ENCODE results near the gene CASS4. TPM values are rescaled to one million over a fixed set of nuclear protein-coding genes. Genes with fewer than 3 reads are reported as not detected.
A peak's percentile ranks its signal among the peaks of the same experiment; 100 is the strongest.

CASS4 gene
- total RNA-seq, 2 donors from 2014 or later, result not detected

DNA sequence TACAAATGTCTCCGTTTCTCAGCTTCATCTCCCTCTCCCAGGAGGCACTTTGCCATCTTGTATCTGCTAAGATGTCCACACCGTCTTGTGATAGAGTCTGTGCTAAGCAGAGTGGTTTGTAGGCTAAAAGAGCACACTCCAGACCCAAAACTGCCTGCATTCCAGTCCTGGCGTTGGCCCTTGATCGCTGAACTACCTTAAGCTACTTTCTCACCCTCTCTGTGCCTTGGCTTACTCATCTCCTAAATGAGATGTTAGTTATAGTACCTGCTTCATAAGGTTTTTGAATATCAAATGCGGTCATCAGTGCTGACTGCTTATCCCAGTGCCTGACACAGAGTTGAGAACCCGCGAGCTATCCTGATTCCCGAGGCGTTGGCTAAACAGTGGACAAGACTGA, 14.0 kb downstream of the CASS4 start:
- Mint-ChIP-seq H3K27ac (no peak overlapping the region), H3K9me3 (no peaks in the 10 kb centered on the region), H3K36me3 (ENCODE audit: low read depth) (no peaks in the 10 kb centered on the region), H3K4me3 (no peak overlapping the region), H3K4me1 (peaks cover 8% of the 10 kb centered on the region), H3K27me3 (ENCODE audit: insufficient read depth) (peaks cover 56% of the 10 kb centered on the region)
- H3K9ac ChIP-seq (ENCODE audit: extremely low read depth, low read length, poor library complexity, severe bottlenecking), result no peak overlapping the region
- WGBS, 2 experiments (ENCODE audit: insufficient coverage in 1 of 2, insufficient read length in 1 of 2), result 92 to 97% methylated on average over 7 to 9 of the region's 9 CpGs
- no peaks in the 10 kb centered on the region for H3K36me3 ChIP-seq (ENCODE audit: control insufficient read depth, insufficient read depth, low read length)
- no peaks in the 10 kb centered on the region for H3K27me3 ChIP-seq (ENCODE audit: control insufficient read depth, insufficient read depth, low read length, poor library complexity, severe bottlenecking)
- no peak overlapping the region for H3K27ac ChIP-seq (ENCODE audit: low read depth, low read length)
- H3K4me3 ChIP-seq (ENCODE audit: low read length), result no peak overlapping the region
- DNase-seq, result no peak
- no peaks in the 10 kb centered on the region for H3K9me3 ChIP-seq (ENCODE audit: control insufficient read depth, low read length)
- H3K4me1 ChIP-seq (ENCODE audit: control insufficient read depth, insufficient read depth, low read length), result peaks cover 5% of the 10 kb centered on the region
- TF ChIP-seq, protein P1, sequence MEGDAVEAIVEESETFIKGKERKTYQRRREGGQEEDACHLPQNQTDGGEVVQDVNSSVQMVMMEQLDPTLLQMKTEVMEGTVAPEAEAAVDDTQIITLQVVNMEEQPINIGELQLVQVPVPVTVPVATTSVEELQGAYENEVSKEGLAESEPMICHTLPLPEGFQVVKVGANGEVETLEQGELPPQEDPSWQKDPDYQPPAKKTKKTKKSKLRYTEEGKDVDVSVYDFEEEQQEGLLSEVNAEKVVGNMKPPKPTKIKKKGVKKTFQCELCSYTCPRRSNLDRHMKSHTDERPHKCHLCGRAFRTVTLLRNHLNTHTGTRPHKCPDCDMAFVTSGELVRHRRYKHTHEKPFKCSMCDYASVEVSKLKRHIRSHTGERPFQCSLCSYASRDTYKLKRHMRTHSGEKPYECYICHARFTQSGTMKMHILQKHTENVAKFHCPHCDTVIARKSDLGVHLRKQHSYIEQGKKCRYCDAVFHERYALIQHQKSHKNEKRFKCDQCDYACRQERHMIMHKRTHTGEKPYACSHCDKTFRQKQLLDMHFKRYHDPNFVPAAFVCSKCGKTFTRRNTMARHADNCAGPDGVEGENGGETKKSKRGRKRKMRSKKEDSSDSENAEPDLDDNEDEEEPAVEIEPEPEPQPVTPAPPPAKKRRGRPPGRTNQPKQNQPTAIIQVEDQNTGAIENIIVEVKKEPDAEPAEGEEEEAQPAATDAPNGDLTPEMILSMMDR (conservative IDR thresholded peaks at IDR 0.05), result no peak

DNA sequence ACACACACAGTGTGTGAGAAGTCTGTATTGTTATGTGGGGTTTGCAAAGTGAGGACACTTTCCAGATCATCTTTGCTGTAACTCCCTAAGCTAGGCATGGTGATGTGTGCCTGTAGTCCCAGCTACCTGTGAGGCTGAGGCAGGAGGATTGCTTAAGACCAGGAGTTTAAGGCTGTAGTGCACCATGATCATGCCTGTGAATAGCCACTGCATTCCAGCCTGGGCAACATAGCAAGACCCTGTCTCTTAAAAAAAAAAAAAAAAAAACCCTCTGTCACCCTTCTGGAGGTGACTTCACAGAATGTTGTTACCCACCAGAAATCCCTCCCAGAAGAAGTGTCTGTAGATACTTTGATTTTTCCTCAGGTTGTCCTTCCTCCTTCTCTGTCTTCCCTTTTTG, 14.9 kb downstream of the CASS4 start:
- Mint-ChIP-seq H3K9me3 (no peaks in the 10 kb centered on the region), H3K27ac (no peak overlapping the region), H3K4me3 (no peak overlapping the region), H3K36me3 (ENCODE audit: low read depth) (no peaks in the 10 kb centered on the region), H3K27me3 (ENCODE audit: insufficient read depth) (peaks cover 53% of the 10 kb centered on the region), H3K4me1 (peaks cover 8% of the 10 kb centered on the region)
- Histone ChIP-seq H3K4me3 (ENCODE audit: low read length) (no peak overlapping the region), H3K9me3 (ENCODE audit: control insufficient read depth, low read length) (no peaks in the 10 kb centered on the region), H3K36me3 (ENCODE audit: control insufficient read depth, insufficient read depth, low read length) (no peaks in the 10 kb centered on the region), H3K9ac (ENCODE audit: extremely low read depth, low read length, poor library complexity, severe bottlenecking) (no peak overlapping the region), H3K27ac (ENCODE audit: low read depth, low read length) (no peak overlapping the region), H3K27me3 (ENCODE audit: control insufficient read depth, insufficient read depth, low read length, poor library complexity, severe bottlenecking) (peaks cover 4% of the 10 kb centered on the region), H3K4me1 (ENCODE audit: control insufficient read depth, insufficient read depth, low read length) (peaks cover 5% of the 10 kb centered on the region)
- no peak for DNase-seq
- TF ChIP-seq, protein P1 (conservative IDR thresholded peaks at IDR 0.05), result no peak

DNA sequence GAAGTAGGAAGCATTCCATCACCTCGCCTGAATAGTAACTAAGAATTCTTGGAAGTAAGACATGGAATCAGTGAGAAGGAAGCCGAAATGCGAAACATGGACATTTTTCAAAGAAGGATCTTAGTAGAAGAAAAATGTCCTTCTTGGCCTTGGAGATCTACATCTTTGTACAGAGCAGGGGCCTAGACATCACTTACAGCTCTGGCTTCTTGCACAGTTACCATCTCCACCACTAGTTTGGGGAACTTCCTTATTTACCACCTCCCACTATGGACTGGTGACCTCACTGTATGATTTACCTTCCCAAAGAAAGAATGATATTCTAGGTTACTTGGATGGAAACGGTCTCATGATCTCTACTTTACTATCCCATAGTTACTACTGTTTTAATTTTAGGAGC, 15.7 kb downstream of the CASS4 start:
- Histone ChIP-seq H3K4me1 (ENCODE audit: control insufficient read depth, insufficient read depth, low read length) (peaks cover 5% of the 10 kb centered on the region), H3K9me3 (ENCODE audit: control insufficient read depth, low read length) (no peaks in the 10 kb centered on the region), H3K36me3 (ENCODE audit: control insufficient read depth, insufficient read depth, low read length) (no peaks in the 10 kb centered on the region), H3K9ac (ENCODE audit: extremely low read depth, low read length, poor library complexity, severe bottlenecking) (no peak overlapping the region), H3K4me3 (ENCODE audit: low read length) (no peak overlapping the region), H3K27me3 (ENCODE audit: control insufficient read depth, insufficient read depth, low read length, poor library complexity, severe bottlenecking) (peaks cover 4% of the 10 kb centered on the region), H3K27ac (ENCODE audit: low read depth, low read length) (no peak overlapping the region)
- Mint-ChIP-seq H3K36me3 (ENCODE audit: low read depth) (no peaks in the 10 kb centered on the region), H3K9me3 (no peaks in the 10 kb centered on the region), H3K27ac (no peak overlapping the region), H3K4me3 (no peak overlapping the region), H3K27me3 (ENCODE audit: insufficient read depth) (peaks cover 51% of the 10 kb centered on the region), H3K4me1 (peaks cover 8% of the 10 kb centered on the region)
- WGBS, 2 experiments (ENCODE audit: insufficient coverage in 1 of 2, insufficient read length in 1 of 2), result 92% methylated on average over 3 to 4 of the region's 4 CpGs
- TF ChIP-seq, protein P1 (conservative IDR thresholded peaks at IDR 0.05), result no peak
- peak; percentile 3 for DNase-seq
